ENCODE results near the gene CSNK1G3.

CSNK1G3 gene

GRCh38 chr5:123549256-123549904, 37.4 kb downstream of the CSNK1G3 start:
- DNase-seq (ENCODE audit: low read depth, low spot score): no peak
- in situ Hi-C loops (cut with HindIII; ENCODE audit: low sequenced_read_pairs): no loop called here
- H3K4me3 ChIP-seq (ENCODE audit: low read depth, low read length): no peak overlapping the region
- TF ChIP-seq, protein P1, sequence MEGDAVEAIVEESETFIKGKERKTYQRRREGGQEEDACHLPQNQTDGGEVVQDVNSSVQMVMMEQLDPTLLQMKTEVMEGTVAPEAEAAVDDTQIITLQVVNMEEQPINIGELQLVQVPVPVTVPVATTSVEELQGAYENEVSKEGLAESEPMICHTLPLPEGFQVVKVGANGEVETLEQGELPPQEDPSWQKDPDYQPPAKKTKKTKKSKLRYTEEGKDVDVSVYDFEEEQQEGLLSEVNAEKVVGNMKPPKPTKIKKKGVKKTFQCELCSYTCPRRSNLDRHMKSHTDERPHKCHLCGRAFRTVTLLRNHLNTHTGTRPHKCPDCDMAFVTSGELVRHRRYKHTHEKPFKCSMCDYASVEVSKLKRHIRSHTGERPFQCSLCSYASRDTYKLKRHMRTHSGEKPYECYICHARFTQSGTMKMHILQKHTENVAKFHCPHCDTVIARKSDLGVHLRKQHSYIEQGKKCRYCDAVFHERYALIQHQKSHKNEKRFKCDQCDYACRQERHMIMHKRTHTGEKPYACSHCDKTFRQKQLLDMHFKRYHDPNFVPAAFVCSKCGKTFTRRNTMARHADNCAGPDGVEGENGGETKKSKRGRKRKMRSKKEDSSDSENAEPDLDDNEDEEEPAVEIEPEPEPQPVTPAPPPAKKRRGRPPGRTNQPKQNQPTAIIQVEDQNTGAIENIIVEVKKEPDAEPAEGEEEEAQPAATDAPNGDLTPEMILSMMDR (IDR thresholded peaks at IDR 0.05; ENCODE audit: low read depth, low read length): no peak

- no peak overlapping the region for H3K4me3 ChIP-seq (ENCODE audit: low read depth, low read length)
- DNase-seq (ENCODE audit: low read depth, low spot score): no peak
- in situ Hi-C loops (cut with HindIII; ENCODE audit: low sequenced_read_pairs): no loop called here
- TF ChIP-seq, protein P1 (IDR thresholded peaks at IDR 0.05; ENCODE audit: low read depth, low read length): no peak
Observed at GRCh38 chr5:123554601-123555000, 42.6 kb downstream of the CSNK1G3 start.

GRCh38 chr5:123557907-123558306, 45.9 kb downstream of the CSNK1G3 start:
- TF ChIP-seq, protein P1 (IDR thresholded peaks at IDR 0.05; ENCODE audit: low read depth, low read length): no peak
- DNase-seq (ENCODE audit: low read depth, low spot score): no peak
- in situ Hi-C loops (cut with HindIII; ENCODE audit: low sequenced_read_pairs): no loop called here
- no peak overlapping the region for H3K4me3 ChIP-seq (ENCODE audit: low read depth, low read length)

DNA sequence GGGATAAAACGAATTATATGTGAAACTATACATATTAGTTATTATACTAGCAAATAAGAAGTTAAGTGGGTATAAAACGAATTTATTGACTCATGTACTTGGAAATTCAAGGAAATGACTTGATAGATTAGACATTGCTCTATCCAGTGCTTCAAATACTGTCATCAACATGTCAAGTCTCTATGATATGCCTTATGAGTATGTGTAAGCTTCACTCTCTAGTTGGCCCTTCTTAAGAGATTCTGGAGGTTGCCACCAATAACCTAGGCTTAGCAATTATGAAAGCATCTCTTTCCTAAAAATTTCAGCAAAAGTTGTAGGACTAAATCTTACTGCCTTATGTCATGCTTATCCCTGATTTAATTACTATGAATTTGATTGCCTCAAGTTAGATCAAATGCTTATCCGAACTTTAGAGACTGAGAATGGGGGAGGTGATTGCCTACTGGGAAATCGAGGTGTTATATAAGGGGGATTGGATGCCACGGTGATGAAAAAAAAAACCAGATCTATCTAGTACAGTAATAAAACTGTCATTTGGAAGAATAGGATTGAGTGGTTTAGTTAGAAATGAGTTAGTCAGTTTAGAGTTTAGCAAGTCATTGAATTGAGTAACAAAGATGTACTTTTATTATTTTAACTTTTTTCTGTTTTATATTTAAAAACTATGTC, 46.9 kb downstream of the CSNK1G3 start:
- H3K4me3 ChIP-seq (ENCODE audit: low read depth, low read length): no peak overlapping the region
- TF ChIP-seq, protein P1 (IDR thresholded peaks at IDR 0.05; ENCODE audit: low read depth, low read length): no peak
- no peak for DNase-seq (ENCODE audit: low read depth, low spot score)
- in situ Hi-C loops (cut with HindIII; ENCODE audit: low sequenced_read_pairs): no loop called here

GRCh38 chr5:123559434-123559775, 47.4 kb downstream of the CSNK1G3 start:
- in situ Hi-C loops (cut with HindIII; ENCODE audit: low sequenced_read_pairs): no loop called here
- no peak overlapping the region for H3K4me3 ChIP-seq (ENCODE audit: low read depth, low read length)
- DNase-seq (ENCODE audit: low read depth, low spot score): no peak
- TF ChIP-seq, protein P1 (IDR thresholded peaks at IDR 0.05; ENCODE audit: low read depth, low read length): no peak

GRCh38 chr5:123561230-123561629, 49.3 kb downstream of the CSNK1G3 start:
- TF ChIP-seq, protein P1 (IDR thresholded peaks at IDR 0.05; ENCODE audit: low read depth, low read length): no peak
- in situ Hi-C loops (cut with HindIII; ENCODE audit: low sequenced_read_pairs): no loop called here

More at GRCh38 chr5:123561230-123561629, 49.3 kb downstream of the CSNK1G3 start:
- DNase-seq (ENCODE audit: low read depth, low spot score): no peak
- no peak overlapping the region for H3K4me3 ChIP-seq (ENCODE audit: low read depth, low read length)

Data from astrocyte of the spinal cord (primary cell).